ENCODE measurements around the gene ETV4. TPM values are rescaled to one million over a fixed set of nuclear protein-coding genes. Genes with fewer than 3 reads are reported as not detected.
A peak's percentile ranks its signal among the peaks of the same experiment; 100 is the strongest.

The ETV4 gene
- 11.0 and 12.8 TPM in 2 replicates for total RNA-seq

- peaks cover 19% of the 10 kb centered on the region for H3K4me1 Mint-ChIP-seq (ENCODE audit: low read depth)
- no peaks in the 10 kb centered on the region for H3K36me3 Mint-ChIP-seq (ENCODE audit: low read depth)
- DNase-seq (ENCODE audit: low spot score): peak; percentile 91
- peak within 1 kb of the TSS; percentile 77 for H3K27ac Mint-ChIP-seq
- no peaks in the 10 kb centered on the region for H3K9me3 Mint-ChIP-seq
- intact Hi-C loops (cut with micrococcal nuclease): loop anchor here (2.0 to 10.0 kb wide), 2 partner anchors 64 to 152 kb away; partner anchors contain the start of genes ARL4D and DHX8
- H3K4me3 Mint-ChIP-seq (ENCODE audit: low read depth): peak within 1 kb of the TSS; percentile 90
- H3K27me3 Mint-ChIP-seq (ENCODE audit: low read depth): peaks cover 46% of the 10 kb centered on the region
Observed at GRCh38 chr17:43546319-43547188, at the start of gene ETV4. TSS of gene ETV4 (minus strand) at chr17:43546340. CDS start at chr17:43545617, 723 bp downstream.

- no peak overlapping the region for H3K27ac Mint-ChIP-seq
- H3K9me3 Mint-ChIP-seq: no peaks in the 10 kb centered on the region
- no peaks in the 10 kb centered on the region for H3K36me3 Mint-ChIP-seq (ENCODE audit: low read depth)
- H3K4me3 Mint-ChIP-seq (ENCODE audit: low read depth): no peak overlapping the region
- intact Hi-C loops (cut with micrococcal nuclease): no loop called here
- H3K4me1 Mint-ChIP-seq (ENCODE audit: low read depth): no peaks in the 10 kb centered on the region
- H3K27me3 Mint-ChIP-seq (ENCODE audit: low read depth): peaks cover 13% of the 10 kb centered on the region
- DNase-seq (ENCODE audit: low spot score): no peak
Observed at GRCh38 chr17:43595466-43595865, 49.3 kb upstream of the ETV4 start.

- Mint-ChIP-seq H3K4me1 (ENCODE audit: low read depth) (no peaks in the 10 kb centered on the region), H3K36me3 (ENCODE audit: low read depth) (no peaks in the 10 kb centered on the region), H3K27ac (no peak overlapping the region), H3K27me3 (ENCODE audit: low read depth) (peaks cover 8% of the 10 kb centered on the region), H3K9me3 (no peaks in the 10 kb centered on the region), H3K4me3 (ENCODE audit: low read depth) (no peak overlapping the region)
- intact Hi-C loops (cut with micrococcal nuclease): no loop called here
- DNase-seq (ENCODE audit: low spot score): no peak
Observed at GRCh38 chr17:43591779-43592562, 45.8 kb upstream of the ETV4 start.

GRCh38 chr17:43591001-43591400, 44.9 kb upstream of the ETV4 start:
- intact Hi-C loops (cut with micrococcal nuclease): no loop called here
- no peaks in the 10 kb centered on the region for H3K36me3 Mint-ChIP-seq (ENCODE audit: low read depth)
- no peak overlapping the region for H3K4me3 Mint-ChIP-seq (ENCODE audit: low read depth)
- peaks cover 1% of the 10 kb centered on the region for H3K27me3 Mint-ChIP-seq (ENCODE audit: low read depth)
- no peaks in the 10 kb centered on the region for H3K9me3 Mint-ChIP-seq
- no peak for DNase-seq (ENCODE audit: low spot score)
- H3K27ac Mint-ChIP-seq: no peak overlapping the region
- no peaks in the 10 kb centered on the region for H3K4me1 Mint-ChIP-seq (ENCODE audit: low read depth)

GRCh38 chr17:43588664-43589435, 42.7 kb upstream of the ETV4 start:
- H3K4me1 Mint-ChIP-seq (ENCODE audit: low read depth): no peaks in the 10 kb centered on the region

GRCh38 chr17:43588121-43588520, 42.0 kb upstream of the ETV4 start:
- no peaks in the 10 kb centered on the region for H3K36me3 Mint-ChIP-seq (ENCODE audit: low read depth)
- DNase-seq (ENCODE audit: low spot score): no peak
- H3K9me3 Mint-ChIP-seq: no peaks in the 10 kb centered on the region
- H3K27me3 Mint-ChIP-seq (ENCODE audit: low read depth): peaks cover 5% of the 10 kb centered on the region
- intact Hi-C loops (cut with micrococcal nuclease): no loop called here
- no peak overlapping the region for H3K4me3 Mint-ChIP-seq (ENCODE audit: low read depth)
- H3K4me1 Mint-ChIP-seq (ENCODE audit: low read depth): no peaks in the 10 kb centered on the region
- H3K27ac Mint-ChIP-seq: no peak overlapping the region

More at GRCh38 chr17:43588664-43589435, 42.7 kb upstream of the ETV4 start:
- Mint-ChIP-seq H3K4me3 (ENCODE audit: low read depth) (no peak overlapping the region), H3K36me3 (ENCODE audit: low read depth) (no peaks in the 10 kb centered on the region), H3K27ac (no peak overlapping the region), H3K9me3 (no peaks in the 10 kb centered on the region), H3K27me3 (ENCODE audit: low read depth) (no peaks in the 10 kb centered on the region)
- no peak for DNase-seq (ENCODE audit: low spot score)
- intact Hi-C loops (cut with micrococcal nuclease): no loop called here

GRCh38 chr17:43587647-43588046, 41.5 kb upstream of the ETV4 start:
- Mint-ChIP-seq H3K27ac (no peak overlapping the region), H3K4me1 (ENCODE audit: low read depth) (no peaks in the 10 kb centered on the region), H3K27me3 (ENCODE audit: low read depth) (peaks cover 6% of the 10 kb centered on the region), H3K4me3 (ENCODE audit: low read depth) (no peak overlapping the region), H3K36me3 (ENCODE audit: low read depth) (no peaks in the 10 kb centered on the region), H3K9me3 (no peaks in the 10 kb centered on the region)
- no peak for DNase-seq (ENCODE audit: low spot score)
- intact Hi-C loops (cut with micrococcal nuclease): no loop called here

GRCh38 chr17:43584666-43585102, 38.5 kb upstream of the ETV4 start:
- intact Hi-C loops (cut with micrococcal nuclease): no loop called here

GRCh38 chr17:43583332-43583731, 37.2 kb upstream of the ETV4 start:
- Mint-ChIP-seq H3K4me1 (ENCODE audit: low read depth) (peaks cover 14% of the 10 kb centered on the region), H3K27ac (no peak overlapping the region), H3K27me3 (ENCODE audit: low read depth) (peaks cover 10% of the 10 kb centered on the region), H3K36me3 (ENCODE audit: low read depth) (no peaks in the 10 kb centered on the region), H3K9me3 (no peaks in the 10 kb centered on the region), H3K4me3 (ENCODE audit: low read depth) (no peak overlapping the region)
- no peak for DNase-seq (ENCODE audit: low spot score)
- intact Hi-C loops (cut with micrococcal nuclease): no loop called here

More at GRCh38 chr17:43584666-43585102, 38.5 kb upstream of the ETV4 start:
- no peak for DNase-seq (ENCODE audit: low spot score)
- Mint-ChIP-seq H3K4me1 (ENCODE audit: low read depth) (peaks cover 2% of the 10 kb centered on the region), H3K36me3 (ENCODE audit: low read depth) (no peaks in the 10 kb centered on the region), H3K27me3 (ENCODE audit: low read depth) (peaks cover 10% of the 10 kb centered on the region), H3K4me3 (ENCODE audit: low read depth) (no peak overlapping the region), H3K27ac (no peak overlapping the region), H3K9me3 (no peaks in the 10 kb centered on the region)

- intact Hi-C loops (cut with micrococcal nuclease): no loop called here
- Mint-ChIP-seq H3K4me1 (ENCODE audit: low read depth) (peaks cover 18% of the 10 kb centered on the region), H3K27me3 (ENCODE audit: low read depth) (peaks cover 10% of the 10 kb centered on the region), H3K27ac (no peak overlapping the region), H3K4me3 (ENCODE audit: low read depth) (no peak overlapping the region), H3K36me3 (ENCODE audit: low read depth) (no peaks in the 10 kb centered on the region), H3K9me3 (no peaks in the 10 kb centered on the region)
- DNase-seq (ENCODE audit: low spot score): no peak
Observed at GRCh38 chr17:43581613-43582012, 35.5 kb upstream of the ETV4 start.

- Mint-ChIP-seq H3K27me3 (ENCODE audit: low read depth) (peaks cover 10% of the 10 kb centered on the region), H3K4me3 (ENCODE audit: low read depth) (no peak overlapping the region), H3K4me1 (ENCODE audit: low read depth) (peaks cover 20% of the 10 kb centered on the region), H3K36me3 (ENCODE audit: low read depth) (no peaks in the 10 kb centered on the region), H3K27ac (no peak overlapping the region), H3K9me3 (no peaks in the 10 kb centered on the region)
- DNase-seq (ENCODE audit: low spot score): no peak
- intact Hi-C loops (cut with micrococcal nuclease): no loop called here
Observed at GRCh38 chr17:43581130-43581529, 35.0 kb upstream of the ETV4 start.

GRCh38 chr17:43579566-43580140, 33.5 kb upstream of the ETV4 start:
- no peak overlapping the region for H3K4me3 Mint-ChIP-seq (ENCODE audit: low read depth)

More at GRCh38 chr17:43579566-43580140, 33.5 kb upstream of the ETV4 start:
- DNase-seq (ENCODE audit: low spot score): no peak
- Mint-ChIP-seq H3K36me3 (ENCODE audit: low read depth) (no peaks in the 10 kb centered on the region), H3K27ac (no peak overlapping the region), H3K4me1 (ENCODE audit: low read depth) (peaks cover 22% of the 10 kb centered on the region), H3K27me3 (ENCODE audit: low read depth) (peaks cover 14% of the 10 kb centered on the region), H3K9me3 (no peaks in the 10 kb centered on the region)
- intact Hi-C loops (cut with micrococcal nuclease): loop anchor here (10.0 kb wide), 1 partner anchor 185 kb away; no protein-coding TSS in a partner anchor
